ENCODE results near the gene COTL1.

Gene COTL1

GRCh38 chr16:84588991-84589390 is 28.9 kb downstream of the COTL1 start:
- TF ChIP-seq CTCF (IDR thresholded peaks at IDR 0.05) = no peak
- peaks cover 74% of the 10 kb centered on the region for H3K36me3 ChIP-seq
- peak overlapping the region; percentile 36 for H3K27ac ChIP-seq

GRCh38 chr16:84585886-84586285 is 32.0 kb downstream of the COTL1 start:
- no peak for TF ChIP-seq CTCF (IDR thresholded peaks at IDR 0.05)
- Histone ChIP-seq H3K4me3 (ENCODE audit: low read depth in 1 of 2, low read length in 1 of 2) (no peak overlapping the region), H3K36me3 (peaks cover 86% of the 10 kb centered on the region), H3K9me3 (no peaks in the 10 kb centered on the region), H3K27me3 (no peaks in the 10 kb centered on the region), H3K27ac (peak overlapping the region; percentile 73), H3K4me1 (ENCODE audit: control insufficient read depth in 1 of 2, insufficient read depth in 1 of 2, low read depth in 1 of 2, low read length in 1 of 2) (peaks cover 21 to 41% of the 10 kb centered on the region in 2 experiments)

More at GRCh38 chr16:84588991-84589390, 28.9 kb downstream of the COTL1 start:
- Histone ChIP-seq H3K9me3 (no peaks in the 10 kb centered on the region), H3K4me1 (ENCODE audit: control insufficient read depth in 1 of 2, insufficient read depth in 1 of 2, low read depth in 1 of 2, low read length in 1 of 2) (peaks cover 41 to 59% of the 10 kb centered on the region in 2 experiments), H3K4me3 (ENCODE audit: low read depth in 1 of 2, low read length in 1 of 2) (no peak overlapping the region), H3K27me3 (no peaks in the 10 kb centered on the region)

GRCh38 chr16:84585467-84585866 is 32.4 kb downstream of the COTL1 start:
- Histone ChIP-seq H3K36me3 (peaks cover 90% of the 10 kb centered on the region), H3K9me3 (no peaks in the 10 kb centered on the region), H3K4me1 (ENCODE audit: control insufficient read depth in 1 of 2, insufficient read depth in 1 of 2, low read depth in 1 of 2, low read length in 1 of 2) (peaks cover 21 to 37% of the 10 kb centered on the region in 2 experiments), H3K4me3 (ENCODE audit: low read depth in 1 of 2, low read length in 1 of 2) (no peak overlapping the region), H3K27ac (peak overlapping the region; percentile 73), H3K27me3 (no peaks in the 10 kb centered on the region)
- no peak for TF ChIP-seq CTCF (IDR thresholded peaks at IDR 0.05)

GRCh38 chr16:84584678-84585077 is 33.2 kb downstream of the COTL1 start:
- TF ChIP-seq CTCF (IDR thresholded peaks at IDR 0.05) = no peak
- Histone ChIP-seq H3K9me3 (no peaks in the 10 kb centered on the region), H3K27me3 (no peaks in the 10 kb centered on the region), H3K4me1 (ENCODE audit: control insufficient read depth in 1 of 2, insufficient read depth in 1 of 2, low read depth in 1 of 2, low read length in 1 of 2) (peaks cover 21 to 34% of the 10 kb centered on the region in 2 experiments), H3K4me3 (ENCODE audit: low read depth in 1 of 2, low read length in 1 of 2) (no peak overlapping the region), H3K36me3 (peaks cover 90% of the 10 kb centered on the region), H3K27ac (peak overlapping the region; percentile 73)

- Histone ChIP-seq H3K4me3 (ENCODE audit: low read depth in 1 of 2, low read length in 1 of 2) (no peak overlapping the region), H3K27ac (peak overlapping the region; percentile 73), H3K4me1 (ENCODE audit: control insufficient read depth in 1 of 2, insufficient read depth in 1 of 2, low read depth in 1 of 2, low read length in 1 of 2) (peaks cover 21 to 35% of the 10 kb centered on the region in 2 experiments), H3K36me3 (peaks cover 90% of the 10 kb centered on the region), H3K27me3 (no peaks in the 10 kb centered on the region), H3K9me3 (no peaks in the 10 kb centered on the region)
- no peak for TF ChIP-seq CTCF (IDR thresholded peaks at IDR 0.05)
Observed at GRCh38 chr16:84583995-84584394, 33.9 kb downstream of the COTL1 start.
